CD4-positive, alpha-beta T cell treated with Interleukin-17A for 4 hours (primary cell): ENCODE measurements around the gene ZBTB7C.
"Not testable (repeated sequence)": the region's sequence is repeated elsewhere in the genome, so short reads cannot be mapped to it uniquely, and the experiment has no call there.

ENCODE experiments used
- DNase-seq: peaks from one replicate; pipeline ENCODE4 v3.0.0-alpha.2; 2020; ENCODE audit warnings: mixed read lengths

ZBTB7C gene

DNA sequence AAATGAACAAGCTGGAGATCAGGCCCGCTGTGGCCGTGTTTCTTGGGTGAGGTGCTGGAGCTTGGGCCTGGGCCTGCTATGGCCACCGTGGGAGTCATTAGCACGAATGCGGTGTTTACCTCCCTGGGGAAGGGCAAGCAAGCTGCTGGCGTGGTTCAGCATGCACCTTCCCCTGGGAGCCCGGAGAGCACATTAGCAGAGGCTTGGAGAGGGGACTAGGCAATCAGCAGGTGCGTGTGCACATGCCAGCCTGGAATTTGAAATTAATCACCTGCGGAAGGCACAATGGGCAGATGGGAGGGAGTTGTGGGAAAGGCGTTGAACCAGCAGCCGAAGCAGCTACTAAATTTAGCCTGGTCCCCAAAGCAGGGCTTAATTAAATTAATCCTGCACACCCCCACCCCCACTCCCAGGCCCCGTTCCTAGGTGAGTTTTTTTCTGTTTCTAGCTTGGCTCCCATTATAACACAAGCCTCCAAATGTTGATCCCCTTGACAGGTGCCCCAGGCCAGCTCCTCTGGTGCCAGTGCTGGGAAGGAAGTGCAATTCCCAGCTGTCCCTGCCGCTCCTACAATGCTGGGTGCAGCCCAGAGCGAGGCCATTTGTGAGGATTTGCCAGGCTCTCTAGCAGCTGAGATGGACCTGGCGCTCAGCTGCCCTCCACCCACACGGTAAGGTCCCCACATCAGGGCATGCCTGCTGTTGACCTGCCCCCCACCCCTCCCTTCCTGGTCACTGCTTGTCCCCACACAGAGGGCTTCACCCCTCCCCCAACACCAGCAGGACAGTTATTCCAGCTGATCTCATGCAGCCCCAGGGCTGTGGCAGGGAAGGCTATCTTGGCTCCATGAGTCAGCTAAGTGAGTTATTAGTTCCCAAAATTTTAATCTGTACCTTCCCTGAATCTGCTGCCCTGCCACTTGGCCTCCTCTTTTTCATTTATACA, 115.0 kb downstream of the ZBTB7C start:
- DNase-seq: no peak

DNA sequence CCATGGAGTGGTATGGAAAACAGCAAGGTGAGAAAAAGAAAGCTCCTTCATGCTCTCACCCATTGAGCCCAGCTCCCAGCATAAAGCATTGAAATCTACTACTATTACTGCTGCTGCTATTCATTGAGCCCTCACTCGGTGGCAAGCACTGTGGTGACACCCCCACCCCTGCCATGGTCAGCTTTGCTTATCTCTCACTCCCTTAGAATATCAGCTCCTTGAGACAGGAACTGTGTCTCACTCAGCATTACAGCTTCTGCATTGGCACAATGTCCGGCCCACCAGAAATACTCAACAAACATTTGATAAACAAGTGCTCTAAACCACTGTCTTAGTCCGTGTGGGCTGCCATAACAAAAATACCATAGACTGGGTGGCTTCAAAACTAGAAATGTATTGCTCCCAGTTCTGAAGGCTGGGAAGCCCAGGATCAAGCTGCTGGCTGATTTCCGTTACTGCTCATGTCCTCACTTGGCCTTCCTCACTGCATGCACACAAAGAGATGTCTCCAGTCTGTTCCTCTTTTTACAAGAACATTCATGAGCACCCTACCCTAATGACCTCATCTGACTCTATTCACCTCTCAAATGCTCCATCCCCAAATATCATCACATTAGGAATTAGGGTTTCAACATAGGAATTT, 116.3 kb downstream of the ZBTB7C start:
- no peak for DNase-seq

DNA sequence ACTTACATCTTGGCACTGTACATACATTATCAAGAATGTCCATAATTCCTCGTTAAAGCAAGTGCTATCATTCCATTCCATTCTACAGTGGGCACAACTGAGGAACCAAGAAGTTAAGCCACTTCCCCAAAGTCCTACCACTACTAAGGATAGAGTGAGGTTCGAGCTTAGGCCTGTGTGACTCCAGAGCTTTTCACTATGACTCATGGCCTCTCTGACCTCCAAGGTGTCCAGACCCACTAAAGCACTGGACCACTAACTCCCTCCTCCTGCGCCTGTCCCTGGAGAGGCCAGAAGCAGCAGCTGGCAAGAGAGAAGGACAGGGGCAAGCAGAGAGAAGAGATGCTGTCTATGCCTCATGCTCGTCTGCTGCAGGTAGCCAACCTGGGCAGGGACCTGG, 117.0 kb downstream of the ZBTB7C start:
- no peak for DNase-seq

DNA sequence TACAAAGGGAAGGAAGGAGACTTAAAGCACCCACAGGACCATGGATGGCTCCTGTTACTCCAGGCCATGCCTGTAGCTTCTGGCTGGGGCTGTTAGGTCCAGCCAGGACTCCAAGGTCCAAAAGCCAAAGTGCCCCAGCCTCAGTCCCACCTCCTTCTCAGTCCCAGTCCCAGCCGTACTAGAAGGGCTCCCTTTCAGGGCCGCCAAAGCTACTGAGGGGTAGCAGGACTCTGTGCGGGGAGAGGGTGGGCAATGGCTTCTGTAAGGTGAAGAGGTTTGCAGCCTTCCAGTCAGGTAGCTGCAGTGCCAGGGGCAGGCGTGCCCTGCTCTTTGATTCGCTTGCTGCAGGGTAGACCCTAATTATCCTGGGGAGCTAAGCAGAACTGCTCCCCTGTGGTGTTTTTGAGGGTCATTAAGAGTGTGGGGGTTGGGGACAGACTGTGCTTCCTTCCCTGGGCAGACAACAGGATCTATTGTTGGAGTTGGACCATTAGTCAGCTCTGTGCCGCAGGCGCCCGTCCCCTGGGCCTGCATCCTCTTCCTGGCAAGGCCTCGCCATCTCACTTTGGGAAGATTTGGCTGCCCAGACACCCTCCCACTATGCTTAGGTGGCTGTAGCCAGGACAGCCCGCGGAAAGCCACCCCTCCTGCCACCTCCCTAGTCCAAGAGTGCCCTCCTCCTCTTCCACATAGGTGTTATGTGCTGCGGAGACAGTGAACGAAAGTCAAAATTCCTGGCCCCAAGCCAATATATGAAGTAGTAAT, 118.8 kb downstream of the ZBTB7C start:
- no peak for DNase-seq

DNA sequence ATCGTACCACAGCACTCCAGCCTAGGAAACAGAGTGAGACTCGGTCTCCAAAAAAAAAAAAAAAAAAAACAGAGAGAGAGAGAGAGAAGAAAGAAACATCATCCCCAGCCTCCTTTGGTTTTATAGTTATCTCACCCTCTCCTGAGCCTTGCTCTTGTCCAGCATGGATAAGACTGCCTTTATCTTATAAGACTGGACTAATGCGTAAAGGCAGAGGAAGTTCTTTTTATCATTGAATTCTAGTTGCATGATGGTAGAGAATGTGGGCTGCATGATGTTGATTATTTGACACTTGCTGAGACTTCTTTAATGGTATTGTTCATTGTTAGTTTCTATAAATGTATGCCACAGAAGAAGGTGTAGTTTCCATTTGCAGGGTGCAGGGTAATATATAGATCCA, 124.4 kb downstream of the ZBTB7C start:
- DNase-seq: no peak

DNA sequence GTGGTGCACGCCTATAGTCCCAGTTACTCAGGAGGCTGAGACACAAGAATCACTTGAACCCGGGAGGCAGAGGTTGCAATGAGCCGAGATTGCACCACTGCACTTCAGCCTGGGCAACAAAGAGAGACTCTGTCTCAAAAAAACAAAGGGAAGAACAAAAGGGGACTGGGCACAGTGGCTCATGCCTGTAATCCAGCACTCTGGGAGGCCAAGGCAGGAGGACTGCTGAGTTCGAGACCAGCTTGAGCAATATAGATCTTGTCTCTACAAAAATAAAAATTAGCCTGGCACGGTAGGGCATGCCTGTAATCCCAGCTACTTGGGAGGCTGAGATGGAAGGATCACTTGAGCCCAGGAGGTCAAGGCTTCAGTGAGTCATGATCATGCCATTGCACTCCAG, 125.2 kb downstream of the ZBTB7C start:
- not testable (repeated sequence) for DNase-seq

DNA sequence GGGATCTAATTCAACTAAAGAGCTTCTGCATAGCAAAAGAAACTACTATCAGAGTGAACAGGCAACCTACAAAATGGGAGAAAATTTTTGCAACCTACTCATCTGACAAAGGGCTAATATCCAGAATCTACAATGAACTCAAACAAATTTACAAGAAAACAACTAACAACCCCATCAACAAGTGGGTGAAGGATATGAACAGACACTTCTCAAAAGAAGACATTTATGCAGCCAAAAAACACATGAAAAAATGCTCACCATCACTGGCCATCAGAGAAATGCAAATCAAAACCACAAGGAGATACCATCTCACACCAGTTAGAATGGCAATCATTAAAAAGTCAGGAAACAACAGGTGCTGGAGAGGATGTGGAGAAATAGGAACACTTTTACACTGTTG, 127.7 kb downstream of the ZBTB7C start:
- not testable (repeated sequence) for DNase-seq

DNA sequence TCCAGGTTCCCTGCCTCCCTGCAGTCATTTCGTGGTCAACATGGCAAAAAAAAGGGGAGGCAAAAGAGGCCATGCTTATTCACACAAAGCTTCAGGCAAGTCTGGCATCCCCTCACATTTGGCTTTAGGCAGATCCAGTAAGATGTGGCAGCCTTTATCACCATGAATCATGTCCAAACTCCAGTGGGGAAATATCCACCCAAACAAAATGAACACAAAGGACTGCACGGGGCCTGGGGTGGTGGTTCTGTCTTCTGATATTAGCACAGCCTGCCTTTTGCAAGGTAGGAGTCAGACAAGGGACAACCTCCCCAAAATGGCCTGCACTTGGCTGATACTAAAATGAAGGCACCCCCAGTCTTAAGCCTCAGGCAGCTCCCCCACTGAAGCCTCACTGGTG, 129.9 kb downstream of the ZBTB7C start:
- DNase-seq: no peak

DNA sequence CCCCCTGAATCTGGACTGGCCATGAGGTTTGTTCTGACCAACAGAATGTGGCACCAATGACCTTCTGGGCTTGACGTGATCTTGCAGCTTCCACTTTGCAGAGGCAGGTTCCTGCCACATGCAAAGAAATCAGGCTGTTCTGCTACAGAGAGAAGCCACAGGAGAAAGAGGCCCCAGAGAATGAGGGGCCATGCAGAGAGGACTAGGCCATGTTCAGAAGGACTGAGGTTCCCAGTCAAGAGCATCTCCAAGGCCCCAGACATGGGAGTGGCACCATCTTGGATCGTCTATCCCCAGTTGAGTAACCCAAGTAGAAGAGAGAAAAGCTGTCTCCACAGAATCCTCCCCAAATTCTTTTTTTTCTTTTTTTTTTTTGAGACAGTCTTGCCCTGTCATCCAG, 131.1 kb downstream of the ZBTB7C start:
- DNase-seq: no peak

DNA sequence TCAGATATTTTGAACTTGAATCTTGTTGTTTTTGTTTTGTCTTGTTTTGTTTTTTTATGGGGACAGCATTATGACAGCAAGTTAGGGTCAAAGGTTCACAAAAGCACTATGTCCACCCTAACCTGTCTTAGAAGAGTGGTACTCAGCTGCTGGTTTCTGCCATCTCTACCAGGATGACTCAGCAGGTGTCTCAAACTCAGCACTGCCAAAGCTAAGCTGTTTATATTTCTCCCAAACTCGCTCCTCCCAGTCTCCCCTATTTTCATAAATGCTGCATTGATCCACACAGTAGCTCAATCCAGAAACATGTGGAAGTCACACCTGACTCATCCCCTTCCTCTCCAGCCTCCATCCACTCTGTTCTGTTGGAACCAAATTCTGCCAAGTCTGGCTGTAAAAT, 134.9 kb downstream of the ZBTB7C start:
- no peak for DNase-seq

DNA sequence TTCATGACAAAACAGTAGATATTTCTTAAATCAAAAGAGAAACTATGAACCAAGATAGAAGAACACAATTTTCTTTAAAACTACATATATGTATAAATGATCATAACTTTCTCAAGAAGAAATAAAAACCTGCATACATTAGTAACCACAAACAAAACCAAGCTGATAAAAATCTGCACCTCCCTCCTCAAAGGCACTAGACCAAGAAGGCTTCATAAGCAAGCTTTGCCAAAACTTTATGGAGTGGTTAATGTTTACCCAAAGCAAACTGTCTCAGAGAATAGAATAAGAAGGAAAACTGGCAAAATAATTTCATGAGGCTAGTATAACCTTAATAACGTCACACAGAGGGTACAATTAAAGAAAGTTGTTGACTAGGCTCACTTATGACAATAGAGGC, 138.3 kb downstream of the ZBTB7C start:
- no peak for DNase-seq

DNA sequence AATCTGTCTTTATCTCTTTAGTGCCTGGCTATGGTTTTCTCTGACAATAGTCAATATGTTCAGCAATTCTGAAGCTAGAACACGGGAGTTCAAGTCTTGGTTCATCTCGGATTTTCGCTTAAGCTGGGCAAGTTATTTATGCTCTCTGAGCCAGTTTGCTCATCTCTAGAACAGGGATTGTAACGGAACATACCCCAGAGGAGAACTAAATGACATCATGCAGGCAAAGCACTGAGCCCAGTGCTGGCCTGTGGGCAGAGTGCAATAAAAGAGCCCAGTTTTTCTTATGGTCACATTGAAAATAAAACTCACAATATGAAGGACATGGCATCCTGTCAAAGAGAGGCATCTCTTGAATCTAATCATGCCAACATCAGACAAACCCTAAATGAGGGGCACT, 143.9 kb downstream of the ZBTB7C start:
- DNase-seq: no peak

DNA sequence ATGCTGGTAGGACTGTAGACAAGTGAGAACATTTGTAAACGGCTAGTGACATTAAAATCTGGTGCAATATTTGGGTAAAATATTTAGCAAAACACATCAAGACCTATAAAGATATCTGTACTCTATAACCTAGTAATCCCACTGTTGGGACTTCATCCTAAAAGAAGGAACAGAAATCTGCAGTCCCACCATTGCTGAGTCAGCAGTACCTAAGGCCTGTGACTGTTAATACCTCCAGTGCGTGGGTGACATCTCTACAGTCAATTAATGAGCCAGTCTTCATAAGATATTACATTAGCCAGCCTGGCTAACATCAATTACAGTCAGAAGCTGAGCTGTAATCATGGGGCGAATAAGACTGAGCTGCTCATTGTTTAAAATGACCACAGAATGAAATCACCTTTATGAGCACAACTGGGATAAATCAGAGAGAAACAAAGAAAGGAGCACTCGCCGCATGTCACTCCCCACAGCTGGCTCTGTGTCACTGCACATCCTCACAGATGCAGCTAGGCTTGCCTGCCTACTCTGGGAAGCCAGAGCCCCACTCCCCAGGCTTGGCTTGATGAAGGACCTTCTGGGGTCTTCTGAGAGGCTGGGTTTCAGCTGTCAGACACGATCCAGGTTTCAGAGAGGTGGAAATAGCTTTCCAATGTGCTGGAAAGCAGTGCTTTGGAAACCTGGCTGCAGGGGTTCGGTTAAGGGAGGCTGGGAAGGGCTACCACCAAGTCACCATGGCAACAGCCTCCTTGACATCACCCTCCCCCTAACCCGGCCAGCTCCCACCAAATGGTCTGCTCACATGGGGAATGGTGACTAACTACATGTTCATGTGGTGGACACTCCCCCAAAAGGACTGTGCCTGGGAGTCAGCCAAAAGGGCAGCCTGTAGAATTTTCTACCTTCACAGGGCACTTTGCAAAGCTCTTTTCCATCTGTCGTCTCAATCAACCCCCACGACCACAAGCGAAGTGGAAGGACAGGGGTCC, 145.0 kb downstream of the ZBTB7C start:
- DNase-seq: no peak

DNA sequence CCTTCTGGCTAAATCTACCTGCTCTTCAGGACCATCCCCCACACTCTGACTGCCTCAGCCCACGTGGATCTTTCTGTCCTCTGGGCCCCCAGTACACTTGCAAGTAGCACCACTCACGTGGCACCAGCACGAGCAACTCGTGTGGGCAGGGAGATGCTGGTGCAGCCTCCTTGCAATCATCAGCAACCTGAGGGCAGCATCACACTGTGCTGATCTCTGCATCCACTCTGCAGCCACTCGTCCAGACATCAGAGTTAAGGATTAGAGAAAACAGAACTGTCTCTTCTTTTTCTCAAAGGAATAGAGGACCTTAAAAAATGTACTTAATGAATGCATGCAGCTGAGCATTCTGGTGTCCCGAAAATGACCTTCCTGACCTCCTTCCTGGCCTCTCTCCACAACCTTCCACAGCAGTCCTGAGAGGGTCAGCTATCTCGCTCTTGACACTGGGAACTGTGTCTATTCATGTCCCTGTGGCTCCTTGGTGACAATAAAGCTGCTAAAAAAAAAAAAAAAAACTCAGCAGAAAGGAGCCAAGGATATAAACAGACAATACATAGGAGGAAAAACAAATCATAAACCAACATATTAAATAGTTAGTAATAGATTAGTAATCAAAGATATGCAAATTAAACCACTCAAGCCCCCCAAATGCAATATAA, 145.9 kb downstream of the ZBTB7C start:
- DNase-seq: no peak

DNA sequence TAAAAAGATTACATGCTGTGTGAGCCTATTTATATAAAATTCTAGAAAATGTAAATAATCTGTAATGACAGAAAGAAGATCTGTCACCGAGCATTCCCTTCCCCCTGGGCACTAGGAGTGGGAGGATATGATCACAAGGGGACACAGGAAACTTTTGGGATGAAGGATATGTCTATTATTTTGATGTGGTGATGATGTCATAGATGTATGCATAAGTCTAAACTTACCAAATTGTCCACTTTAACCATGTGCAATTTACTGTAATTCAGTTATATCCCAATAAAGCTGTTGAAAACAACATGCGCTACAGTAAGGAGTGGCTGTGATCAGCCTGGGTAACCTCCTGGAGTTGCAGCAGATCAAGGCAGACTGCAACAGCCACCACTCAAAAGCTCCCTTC, 148.9 kb downstream of the ZBTB7C start:
- no peak for DNase-seq

DNA sequence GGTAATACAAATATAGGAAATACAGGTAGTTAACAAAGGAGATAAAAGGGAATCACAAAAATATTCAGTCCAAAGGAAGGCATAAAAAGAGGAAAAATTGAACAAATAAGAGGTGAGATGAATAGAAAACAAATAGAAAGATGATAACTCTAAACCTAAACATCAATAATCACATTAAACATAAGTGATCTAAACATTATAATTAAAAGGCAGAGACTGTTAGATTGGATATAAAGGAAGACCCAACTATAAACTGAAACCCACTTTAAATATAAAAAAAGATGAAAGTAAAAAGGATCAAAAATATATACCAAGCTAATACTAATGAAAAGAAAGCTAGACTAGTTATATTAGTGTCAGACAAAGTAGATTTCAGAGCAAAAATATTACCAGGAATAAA, 152.3 kb downstream of the ZBTB7C start:
- no peak for DNase-seq

DNA sequence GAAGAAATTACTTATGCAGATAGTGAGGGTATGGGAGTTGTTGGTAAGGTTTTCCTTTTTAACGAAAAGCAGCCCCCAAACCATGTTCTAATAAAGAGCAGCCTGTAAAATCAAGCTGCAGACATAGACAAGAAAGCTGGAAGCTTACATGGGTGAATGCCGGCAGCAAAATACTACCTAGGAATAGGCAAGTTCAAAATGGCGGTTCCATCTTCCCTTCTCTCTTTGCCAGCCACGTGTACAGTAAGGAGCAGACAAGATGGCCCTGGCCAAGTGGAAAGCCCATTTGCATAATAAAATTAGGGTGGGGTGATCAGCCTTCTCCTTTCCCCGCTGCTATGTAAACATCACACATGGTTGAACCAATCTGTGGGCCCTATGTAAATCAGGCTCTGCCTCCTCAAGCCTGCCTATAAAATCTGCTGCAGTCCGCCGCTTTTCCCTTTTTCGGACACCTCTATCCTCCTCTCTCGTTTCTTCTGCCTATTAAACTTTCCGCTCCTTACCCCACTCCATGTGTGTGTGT, 155.0 kb downstream of the ZBTB7C start:
- no peak for DNase-seq

DNA sequence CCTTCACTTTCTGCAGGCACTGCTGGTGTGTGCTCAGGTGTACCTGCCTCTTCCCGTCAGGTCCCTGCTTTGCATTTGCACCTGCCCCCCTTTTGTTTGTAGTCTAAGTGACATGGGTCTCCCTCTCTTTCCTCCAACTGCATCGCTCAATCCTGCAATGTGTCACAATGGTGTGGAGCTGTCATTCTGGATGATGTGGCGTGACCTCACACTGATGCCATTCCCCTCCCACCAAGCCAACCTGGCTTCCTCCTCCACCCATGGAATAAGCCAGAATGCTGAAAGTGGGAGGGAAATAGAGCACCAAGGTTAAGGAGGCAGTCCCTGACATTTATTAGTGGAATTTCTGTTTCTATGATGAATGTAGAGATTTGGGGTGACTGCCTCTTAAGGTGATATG, 156.7 kb downstream of the ZBTB7C start:
- no peak for DNase-seq

DNA sequence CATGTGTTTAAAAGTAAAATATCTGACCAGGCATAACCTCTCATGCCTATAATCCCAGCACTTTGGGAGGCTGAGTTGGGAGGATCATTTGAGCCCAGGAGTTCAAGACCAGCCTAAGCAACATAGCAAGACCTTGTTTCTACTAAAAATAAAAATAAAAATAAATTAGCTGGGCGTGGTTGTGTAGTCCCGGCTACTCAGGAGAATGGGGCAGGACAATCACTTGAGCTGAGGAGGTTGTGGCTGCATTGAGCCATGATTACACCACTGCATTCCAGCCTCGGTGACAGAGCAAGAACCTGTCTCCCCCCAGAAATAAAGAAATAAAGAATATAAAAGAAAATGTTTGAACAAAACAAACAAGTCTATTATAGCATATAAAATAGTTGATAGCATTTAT, 158.3 kb downstream of the ZBTB7C start:
- DNase-seq: no peak

DNA sequence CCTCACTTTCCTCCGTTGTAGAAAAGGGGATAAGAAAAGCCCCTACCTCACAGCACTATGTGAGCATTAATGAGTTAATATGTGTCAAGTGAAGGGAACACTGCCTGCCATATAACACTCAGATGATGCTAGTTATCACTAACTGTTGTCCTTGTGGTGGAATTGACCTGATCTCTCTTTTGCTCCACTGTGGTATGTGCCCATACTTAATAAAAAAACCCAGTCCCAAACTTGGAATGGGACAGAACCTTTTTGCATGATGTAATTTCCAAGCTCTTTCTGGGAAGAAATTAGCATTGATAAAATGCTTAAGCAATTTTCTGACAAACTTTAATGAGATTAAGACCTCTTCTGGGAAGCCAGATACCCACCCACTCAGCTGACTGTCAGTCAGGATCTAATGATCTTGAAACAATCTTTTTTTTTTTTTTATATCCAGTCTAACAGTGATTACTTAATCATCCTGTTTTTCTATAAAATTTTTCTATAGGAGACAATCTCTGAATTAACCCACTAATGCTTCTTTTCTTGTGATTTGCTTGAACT, 158.7 kb downstream of the ZBTB7C start:
- no peak for DNase-seq

DNA sequence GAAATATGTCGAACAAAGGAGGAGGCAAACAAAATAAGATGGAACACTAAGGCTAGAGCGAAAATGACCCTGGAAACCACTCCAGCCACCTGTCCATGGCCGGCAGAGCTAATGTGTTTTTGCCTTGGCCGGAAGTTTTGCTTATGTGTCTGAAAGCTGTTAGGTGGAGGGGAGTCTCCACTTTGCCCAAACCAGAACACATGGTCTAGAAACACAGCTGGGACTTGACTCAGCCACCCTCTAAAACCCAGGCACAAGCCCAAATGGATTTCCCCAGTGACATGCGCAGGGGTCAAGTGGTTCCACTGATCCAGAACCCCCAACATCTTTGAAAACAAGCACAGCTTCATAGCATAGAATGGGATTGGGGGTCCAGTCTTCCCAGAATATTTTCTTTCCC, 159.3 kb downstream of the ZBTB7C start:
- DNase-seq: no peak
